Neural progenitor cell (in vitro differentiated cells): ENCODE data around the gene KPNA6. TPM values are rescaled to one million over a fixed set of nuclear protein-coding genes. Genes with fewer than 3 reads are reported as not detected.
A peak's percentile ranks its signal among the peaks of the same experiment; 100 is the strongest.
"Not testable (repeated sequence)": the region's sequence is repeated elsewhere in the genome, so short reads cannot be mapped to it uniquely, and the experiment has no call there.

Experiments
- DNase-seq: peaks from one replicate; pipeline ENCODE4 v3.0.0-alpha.2; 2016; ENCODE audit warnings: low spot score
- H2AFZ ChIP-seq: fragments of 200-600 bp; sonication (generic); replicated peaks from 2 replicates; pipeline ENCODE4 v1.6.1; 2016; ENCODE audit warnings: antibody characterized with exemption
- H3F3A ChIP-seq: fragments of 200-600 bp; sonication (generic); 2 replicates; pipeline ENCODE4 v1.6.1; 2016; ENCODE audit warnings: antibody characterized with exemption, low read depth
- H3K27ac ChIP-seq: fragments of 200-600 bp; sonication (generic); 2 replicates; pipeline ENCODE4 v1.5.1; 2016; ENCODE audit warnings: mild to moderate bottlenecking
- H3K27me3 ChIP-seq: fragments of 200-600 bp; sonication (generic); 2 replicates; pipeline ENCODE4 v1.6.1; 2016; ENCODE audit warnings: mild to moderate bottlenecking, moderate library complexity
- H3K36me3 ChIP-seq: fragments of 200-600 bp; sonication (generic); 2 replicates; pipeline ENCODE4 v1.5.1; 2016
- H3K4me1 ChIP-seq: fragments of 200-600 bp; sonication (generic); 2 replicates; pipeline ENCODE4 v1.6.1; 2016; ENCODE audit warnings: mixed run types
- H3K4me2 ChIP-seq: fragments of 200-600 bp; sonication (generic); 2 replicates; pipeline ENCODE4 v1.6.1; 2016
- H3K4me3 ChIP-seq: fragments of 200-600 bp; sonication (generic); 2 replicates; pipeline ENCODE4 v1.5.1; 2016
- H3K79me2 ChIP-seq: fragments of 200-600 bp; sonication (generic); 2 replicates; pipeline ENCODE4 v1.6.1; 2016; ENCODE audit warnings: low read depth
- H3K9ac ChIP-seq: fragments of 200-600 bp; sonication (generic); 2 replicates; pipeline ENCODE4 v1.6.1; 2016
- H3K9me3 ChIP-seq: fragments of 200-600 bp; sonication (generic); 2 replicates; pipeline ENCODE4 v1.5.1; 2016; ENCODE audit warnings: low read depth
- H4K20me1 ChIP-seq: fragments of 200-600 bp; sonication (generic); 2 replicates; pipeline ENCODE4 v1.6.1; 2016; ENCODE audit warnings: low read depth
- H3K27ac Mint-ChIP-seq: 3 replicates; pipeline ENCODE4 v1.8.0; 2021; ENCODE audit warnings: mixed read lengths
- H3K27me3 Mint-ChIP-seq: 2 replicates; pipeline ENCODE4 v1.8.0; 2022; ENCODE audit warnings: low read depth, mild to moderate bottlenecking, inconsistent platforms, moderate library complexity, mixed read lengths; ENCODE audit not compliant: insufficient read depth
- H3K36me3 Mint-ChIP-seq: 3 replicates; pipeline ENCODE4 v1.8.0; 2021; ENCODE audit warnings: mixed read lengths
- H3K4me1 Mint-ChIP-seq: 3 replicates; pipeline ENCODE4 v1.8.0; 2021; ENCODE audit warnings: mixed read lengths
- H3K4me3 Mint-ChIP-seq: 3 replicates; pipeline ENCODE4 v1.8.0; 2021; ENCODE audit warnings: mild to moderate bottlenecking, moderate library complexity, mixed read lengths
- H3K9me3 Mint-ChIP-seq: 3 replicates; pipeline ENCODE4 v1.8.0; 2020; ENCODE audit warnings: mixed read lengths
- EZH2 ChIP-seq: fragments of 200-600 bp; sonication (generic); IDR thresholded peaks from 2 replicates; pipeline ENCODE4 v1.6.1; 2017; ENCODE audit warnings: antibody characterized with exemption, mild to moderate bottlenecking, moderate library complexity
- EZH2phosphoT487 ChIP-seq: fragments of 200-600 bp; sonication (generic); IDR thresholded peaks from 2 replicates; pipeline ENCODE4 v1.6.1; 2017; ENCODE audit warnings: antibody characterized with exemption
- total RNA-seq: library from RNA; depleted of rRNA; stranded (reverse); fragments of >200 nt; gene quantifications from 2 replicates; pipeline ENCODE4 v1.2.3, GENCODE V29; 2015; ENCODE audit warnings: low replicate concordance
- TF ChIP-seq, protein P1 (sequence below): fragments of 200-600 bp; sonication (generic); IDR thresholded peaks from 2 replicates; pipeline ENCODE4 v1.5.1; 2017; ENCODE audit warnings: antibody characterized with exemption, mild to moderate bottlenecking

Gene KPNA6
- total RNA-seq, 1 donor from 2014 or later, result 69.3 TPM

GRCh38 chr1:32063261-32063681 is 44.6 kb upstream of the KPNA6 start:
- H3K4me3 Mint-ChIP-seq, result peak overlapping the region; percentile 37
- Histone ChIP-seq H3K4me3 (no peak overlapping the region), H3K4me1 (peaks cover 2% of the 10 kb centered on the region), H3K36me3 (peaks cover 7% of the 10 kb centered on the region), H3K9ac (no peak overlapping the region), H3K4me2 (no peak overlapping the region), H3K27ac (peak overlapping the region; percentile 47), H3K27me3 (no peaks in the 10 kb centered on the region), H4K20me1 (peaks cover 7% of the 10 kb centered on the region), H3K9me3 (no peaks in the 10 kb centered on the region), H3K79me2 (no peaks in the 10 kb centered on the region), H2AFZ (no peak overlapping the region), H3F3A (peaks cover 84% of the 10 kb centered on the region)
- peaks cover 6% of the 10 kb centered on the region for H3K27me3 Mint-ChIP-seq
- peaks cover 22% of the 10 kb centered on the region for H3K36me3 Mint-ChIP-seq
- DNase-seq, result no peak
- peak overlapping the region; percentile 98 for H3K27ac Mint-ChIP-seq
- H3K4me1 Mint-ChIP-seq, result peaks cover 32% of the 10 kb centered on the region
- H3K9me3 Mint-ChIP-seq, result no peaks in the 10 kb centered on the region
- TF ChIP-seq EZH2 (no peak), EZH2phosphoT487 (no peak)
- TF ChIP-seq, protein P1, sequence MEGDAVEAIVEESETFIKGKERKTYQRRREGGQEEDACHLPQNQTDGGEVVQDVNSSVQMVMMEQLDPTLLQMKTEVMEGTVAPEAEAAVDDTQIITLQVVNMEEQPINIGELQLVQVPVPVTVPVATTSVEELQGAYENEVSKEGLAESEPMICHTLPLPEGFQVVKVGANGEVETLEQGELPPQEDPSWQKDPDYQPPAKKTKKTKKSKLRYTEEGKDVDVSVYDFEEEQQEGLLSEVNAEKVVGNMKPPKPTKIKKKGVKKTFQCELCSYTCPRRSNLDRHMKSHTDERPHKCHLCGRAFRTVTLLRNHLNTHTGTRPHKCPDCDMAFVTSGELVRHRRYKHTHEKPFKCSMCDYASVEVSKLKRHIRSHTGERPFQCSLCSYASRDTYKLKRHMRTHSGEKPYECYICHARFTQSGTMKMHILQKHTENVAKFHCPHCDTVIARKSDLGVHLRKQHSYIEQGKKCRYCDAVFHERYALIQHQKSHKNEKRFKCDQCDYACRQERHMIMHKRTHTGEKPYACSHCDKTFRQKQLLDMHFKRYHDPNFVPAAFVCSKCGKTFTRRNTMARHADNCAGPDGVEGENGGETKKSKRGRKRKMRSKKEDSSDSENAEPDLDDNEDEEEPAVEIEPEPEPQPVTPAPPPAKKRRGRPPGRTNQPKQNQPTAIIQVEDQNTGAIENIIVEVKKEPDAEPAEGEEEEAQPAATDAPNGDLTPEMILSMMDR, result peak; percentile 34

DNA sequence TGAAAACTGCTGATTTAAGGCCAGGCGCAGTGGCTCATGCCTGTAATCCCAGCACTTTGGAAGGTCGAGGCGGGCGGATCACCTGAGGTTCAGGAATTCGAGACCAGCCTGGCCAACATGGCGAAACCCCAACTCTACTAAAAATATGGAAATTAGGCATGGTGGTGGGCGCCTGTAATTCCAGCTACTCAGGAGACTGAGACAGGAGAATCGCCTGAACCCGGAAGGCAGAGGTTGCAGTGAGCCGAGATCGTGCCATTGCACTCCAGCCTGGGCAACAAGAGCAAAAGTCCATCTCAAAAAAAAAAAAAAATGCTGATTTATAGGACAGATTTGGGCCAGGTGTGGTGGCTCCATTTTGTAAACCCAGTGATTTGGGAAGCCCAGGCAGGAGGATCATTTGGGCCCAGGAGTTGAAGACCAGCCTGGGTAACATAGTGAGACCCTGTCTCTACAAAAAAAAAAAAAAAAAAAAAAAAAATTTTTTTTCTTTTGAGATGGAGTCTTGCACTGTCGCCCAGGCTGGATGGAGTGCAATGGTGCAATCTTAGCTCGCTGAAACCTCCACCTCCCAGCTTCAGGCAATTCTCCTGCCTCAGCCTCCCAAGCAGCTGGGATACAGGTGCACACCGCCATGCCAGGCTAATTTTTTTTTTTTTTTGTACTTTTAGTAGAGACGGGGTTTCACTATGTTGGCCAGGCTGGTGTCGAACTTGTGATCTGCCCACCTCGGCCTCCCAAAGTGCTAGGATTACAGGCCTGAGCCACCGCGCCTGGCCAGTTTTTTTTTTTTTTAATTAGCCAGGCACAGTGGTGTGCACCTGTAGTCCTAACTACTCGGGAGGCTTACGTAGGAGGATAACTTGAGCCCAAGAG is 42.0 kb upstream of the KPNA6 start:
- DNase-seq, H3K4me3 ChIP-seq, H2AFZ ChIP-seq, H3K9ac ChIP-seq, H3K9me3 Mint-ChIP-seq, H3K4me2 ChIP-seq, H3K27ac ChIP-seq, H3K9me3 ChIP-seq, H3K36me3 Mint-ChIP-seq, H3K36me3 ChIP-seq, H3K27ac Mint-ChIP-seq, H3K4me3 Mint-ChIP-seq, H3K27me3 ChIP-seq, H4K20me1 ChIP-seq, H3K27me3 Mint-ChIP-seq, H3K79me2 ChIP-seq: not testable (repeated sequence)
- peaks cover 14% of the 10 kb centered on the region for H3K4me1 ChIP-seq
- H3K4me1 Mint-ChIP-seq, result peaks cover 39% of the 10 kb centered on the region
- peaks cover 73% of the 10 kb centered on the region for H3F3A ChIP-seq

DNA sequence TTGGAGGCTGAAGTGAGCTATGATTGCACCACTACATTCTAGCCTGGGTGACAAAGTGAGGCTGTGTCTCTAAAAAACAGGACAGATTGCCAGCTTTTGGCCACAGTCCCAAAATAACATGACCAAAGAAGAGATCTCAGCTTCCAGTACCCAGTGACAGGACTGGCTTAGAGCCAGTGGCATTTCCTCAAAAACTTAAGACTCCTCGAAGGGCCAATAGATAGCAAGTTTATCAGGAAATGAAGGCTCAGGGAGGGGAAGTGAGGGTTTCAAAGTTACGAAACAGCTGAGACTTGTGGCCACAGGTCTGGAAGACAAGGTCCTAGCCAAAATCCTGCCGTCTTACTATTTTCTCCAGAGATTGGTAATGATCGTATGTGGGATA is 41.4 kb upstream of the KPNA6 start:
- Mint-ChIP-seq H3K27me3 (peaks cover 6% of the 10 kb centered on the region), H3K4me3 (no peak overlapping the region), H3K27ac (no peak overlapping the region), H3K36me3 (peaks cover 2% of the 10 kb centered on the region), H3K4me1 (peaks cover 38% of the 10 kb centered on the region), H3K9me3 (no peaks in the 10 kb centered on the region)
- Histone ChIP-seq H3K4me3 (no peak overlapping the region), H3K36me3 (no peaks in the 10 kb centered on the region), H3K4me2 (no peak overlapping the region), H3F3A (peaks cover 68% of the 10 kb centered on the region), H3K27me3 (no peaks in the 10 kb centered on the region), H3K27ac (peak overlapping the region; percentile 21), H4K20me1 (peaks cover 5% of the 10 kb centered on the region), H3K9ac (no peak overlapping the region), H3K79me2 (no peaks in the 10 kb centered on the region), H3K4me1 (peaks cover 14% of the 10 kb centered on the region), H3K9me3 (no peaks in the 10 kb centered on the region), H2AFZ (no peak overlapping the region)
- DNase-seq, result no peak
- TF ChIP-seq, protein P1, result no peak
- TF ChIP-seq EZH2phosphoT487 (no peak), EZH2 (no peak)

DNA sequence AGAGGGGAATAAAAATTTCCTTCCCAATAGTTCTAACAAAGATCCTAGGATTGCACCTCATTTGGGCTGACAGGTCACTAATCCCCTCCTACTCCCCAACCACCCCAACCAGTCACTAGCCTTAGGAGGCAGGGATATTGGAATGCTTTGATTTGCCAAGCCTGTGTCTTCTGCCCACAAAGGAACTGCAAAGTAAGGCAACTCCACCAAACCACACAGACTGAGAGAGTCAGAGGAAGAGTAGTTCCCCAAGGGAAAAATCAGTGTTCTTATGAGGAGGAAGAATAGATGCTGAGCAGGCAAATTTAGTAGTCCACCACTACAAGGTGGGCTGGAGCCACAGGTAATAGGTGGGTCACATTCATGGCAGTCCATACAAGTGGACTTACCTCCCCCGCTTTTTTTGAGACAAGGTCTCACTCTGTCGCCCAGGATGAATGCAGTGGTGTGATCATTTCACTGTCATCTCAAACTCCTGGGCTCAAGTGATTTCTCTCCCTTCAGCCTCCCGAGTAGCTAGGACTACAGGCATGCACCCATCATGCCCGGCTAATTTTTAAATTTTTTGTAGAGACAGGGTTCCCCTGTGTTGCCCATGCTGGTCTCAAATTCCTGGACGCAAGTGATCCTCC is 38.8 kb upstream of the KPNA6 start:
- H3K27ac Mint-ChIP-seq, result peak overlapping the region; percentile 84

More for the DNA sequence above, 38.8 kb upstream of the KPNA6 start:
- Mint-ChIP-seq H3K36me3 (peaks cover 2% of the 10 kb centered on the region), H3K4me1 (peaks cover 27% of the 10 kb centered on the region), H3K27me3 (peaks cover 6% of the 10 kb centered on the region), H3K9me3 (no peaks in the 10 kb centered on the region), H3K4me3 (peak overlapping the region; percentile 19)
- peak; percentile 53 for DNase-seq
- Histone ChIP-seq H3K4me2 (peak overlapping the region; percentile 53), H3K79me2 (peaks cover 8% of the 10 kb centered on the region), H2AFZ (no peak overlapping the region), H3K27me3 (no peaks in the 10 kb centered on the region), H3F3A (peaks cover 64% of the 10 kb centered on the region), H3K4me1 (peaks cover 26% of the 10 kb centered on the region), H3K4me3 (no peak overlapping the region), H3K9me3 (no peaks in the 10 kb centered on the region), H3K9ac (no peak overlapping the region), H3K27ac (peak overlapping the region; percentile 38), H3K36me3 (no peaks in the 10 kb centered on the region), H4K20me1 (peaks cover 6% of the 10 kb centered on the region)
- TF ChIP-seq, protein P1, result no peak
- no peak for TF ChIP-seq EZH2
- no peak for TF ChIP-seq EZH2phosphoT487
